ENCODE results near the gene MED29.

Gene MED29

GRCh38 chr19:39399668-39400050 lies 8.5 kb downstream of the MED29 start:
- no peak for DNase-seq (ENCODE audit: low read depth)

- no peak for DNase-seq (ENCODE audit: low read depth)
Observed at GRCh38 chr19:39400061-39400460, 8.9 kb downstream of the MED29 start.

GRCh38 chr19:39401070-39401548 lies 9.9 kb downstream of the MED29 start:
- DNase-seq (ENCODE audit: low read depth) = no peak

- DNase-seq (ENCODE audit: low read depth) = peak; percentile 41
Observed at GRCh38 chr19:39401549-39402345, 10.6 kb downstream of the MED29 start.

- DNase-seq (ENCODE audit: low read depth) = peak; percentile 50
Observed at GRCh38 chr19:39402346-39403300, 11.4 kb downstream of the MED29 start.

GRCh38 chr19:39403331-39404312 lies 12.4 kb downstream of the MED29 start:
- DNase-seq (ENCODE audit: low read depth) = peak; percentile 79

GRCh38 chr19:39405261-39405957 lies 14.2 kb downstream of the MED29 start:
- no peak for DNase-seq (ENCODE audit: low read depth)

GRCh38 chr19:39405958-39406655 lies 14.9 kb downstream of the MED29 start:
- peak; percentile 60 for DNase-seq (ENCODE audit: low read depth)

GRCh38 chr19:39406656-39407409 lies 15.7 kb downstream of the MED29 start, which contains the start of gene ZFP36:
Gene ZFP36 (plus strand): TSS chr19:39406847. CDS start chr19:39406905, 58 bp downstream.
- peak; percentile 80 for DNase-seq (ENCODE audit: low read depth)

- no peak for DNase-seq (ENCODE audit: low read depth)
Observed at GRCh38 chr19:39407410-39407659, 16.2 kb downstream of the MED29 start.

GRCh38 chr19:39407660-39408391 lies 16.6 kb downstream of the MED29 start:
- DNase-seq (ENCODE audit: low read depth) = no peak

- no peak for DNase-seq (ENCODE audit: low read depth)
Observed at GRCh38 chr19:39408392-39409207, 17.4 kb downstream of the MED29 start.

GRCh38 chr19:39409208-39410016 lies 18.2 kb downstream of the MED29 start:
- DNase-seq (ENCODE audit: low read depth) = peak; percentile 49

GRCh38 chr19:39410017-39410830 lies 19.0 kb downstream of the MED29 start:
- no peak for DNase-seq (ENCODE audit: low read depth)

GRCh38 chr19:39410831-39411080 lies 19.6 kb downstream of the MED29 start:
- no peak for DNase-seq (ENCODE audit: low read depth)

- DNase-seq (ENCODE audit: low read depth) = no peak
Observed at GRCh38 chr19:39411081-39411831, 20.1 kb downstream of the MED29 start.
